Stimulated activated CD4-positive, alpha-beta T cell treated with anti-CD3 and anti-CD28 coated beads, Interleukin-4, amount 100 ng/mL, for 1 hour (primary cell): ENCODE measurements around the gene NR2F1.
"Not testable (repeated sequence)": the region's sequence is repeated elsewhere in the genome, so short reads cannot be mapped to it uniquely, and the experiment has no call there.

Source experiments
- DNase-seq: peaks from one replicate; pipeline ENCODE4 v3.0.0-alpha.2; 2020

Gene NR2F1

GRCh38 chr5:93582677-93583438 lies at the start of gene NR2F1:
Gene NR2F1 (plus strand): TSS chr5:93583222. CDS start chr5:93585024, 1,802 bp downstream.
- DNase-seq = no peak

DNA sequence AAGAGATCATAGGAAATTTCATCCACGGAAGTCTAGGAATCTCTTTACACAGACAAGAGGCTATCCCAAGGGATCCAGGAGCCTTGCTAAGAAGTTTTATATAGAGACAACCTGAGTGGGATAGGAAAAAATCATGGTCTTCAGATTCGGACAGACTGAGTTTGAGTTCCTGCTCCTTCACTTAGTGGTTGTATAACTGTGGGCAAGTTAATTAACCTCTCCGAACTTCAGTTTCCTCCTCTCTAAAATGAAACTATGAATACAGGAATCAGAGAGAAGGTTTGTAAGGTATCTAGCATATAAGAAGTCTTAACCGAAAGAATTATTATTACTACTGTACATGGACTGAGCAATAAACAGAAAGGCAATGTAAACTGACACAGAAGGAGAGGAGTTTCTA lies 37.1 kb upstream of the NR2F1 start:
- no peak for DNase-seq

DNA sequence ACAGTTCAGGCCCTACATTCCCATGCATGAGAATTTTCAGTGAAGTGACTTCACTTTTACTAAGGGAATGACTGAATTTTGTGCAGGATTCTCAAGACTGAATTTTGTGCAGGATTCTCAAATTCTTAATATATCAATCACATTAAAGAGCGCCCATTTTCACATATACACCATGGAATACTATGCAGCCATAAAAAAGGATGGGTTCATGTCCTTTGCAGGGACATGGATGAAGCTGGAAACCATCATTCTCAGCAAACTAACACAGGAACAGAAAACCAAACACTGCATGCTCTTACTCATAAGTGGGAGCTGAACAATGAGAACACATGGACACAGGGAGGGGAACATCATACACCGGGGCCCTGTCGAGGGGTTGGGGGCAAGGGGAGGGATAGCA lies 33.4 kb upstream of the NR2F1 start:
- DNase-seq = not testable (repeated sequence)

DNA sequence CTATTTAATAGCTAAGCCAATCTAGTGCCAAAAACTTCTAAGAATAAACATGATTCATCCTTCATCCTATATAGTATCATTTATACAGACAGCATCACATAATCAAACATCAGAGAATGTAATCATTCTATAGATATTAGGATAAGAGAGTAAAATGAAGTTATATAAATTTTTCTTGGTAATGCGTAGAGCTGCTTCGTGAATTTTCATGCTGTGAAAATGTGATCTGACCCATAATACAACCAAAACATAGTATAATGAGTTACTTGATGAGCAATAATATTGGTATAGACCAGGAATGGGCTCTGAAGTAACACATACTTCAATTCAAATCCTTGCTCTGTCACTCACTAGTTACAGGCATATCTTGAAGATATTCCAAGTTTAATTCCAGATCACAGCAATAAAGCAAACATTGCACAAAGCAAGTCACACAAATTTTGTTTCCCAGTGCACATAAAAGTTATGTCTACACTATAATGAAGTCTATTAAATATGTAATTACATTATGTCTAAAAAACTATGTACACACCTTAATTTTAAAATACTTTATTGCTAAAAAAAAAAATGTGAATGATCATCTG lies 25.9 kb upstream of the NR2F1 start:
- DNase-seq = no peak

- no peak for DNase-seq
Observed at GRCh38 chr5:93566091-93566490, 16.9 kb upstream of the NR2F1 start.

DNA sequence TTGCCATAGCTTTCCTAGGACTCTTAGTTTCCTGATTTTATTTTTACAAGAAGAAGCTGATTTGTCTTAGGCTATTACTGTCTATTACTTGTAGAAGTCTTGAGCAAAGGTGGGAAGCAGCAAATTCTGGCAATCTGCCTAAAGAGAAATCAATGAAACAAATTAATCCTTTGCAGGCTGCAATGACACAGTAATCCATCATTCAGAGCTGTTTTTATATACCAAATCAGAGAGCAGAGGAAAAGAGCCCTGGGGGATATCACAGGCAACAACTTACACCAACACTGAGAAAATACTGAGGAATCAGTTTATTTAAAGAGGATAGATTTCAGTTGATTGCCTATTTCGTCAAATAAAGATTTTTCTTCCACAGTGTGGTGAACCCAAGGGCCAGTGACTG lies 15.6 kb upstream of the NR2F1 start:
- DNase-seq = no peak

DNA sequence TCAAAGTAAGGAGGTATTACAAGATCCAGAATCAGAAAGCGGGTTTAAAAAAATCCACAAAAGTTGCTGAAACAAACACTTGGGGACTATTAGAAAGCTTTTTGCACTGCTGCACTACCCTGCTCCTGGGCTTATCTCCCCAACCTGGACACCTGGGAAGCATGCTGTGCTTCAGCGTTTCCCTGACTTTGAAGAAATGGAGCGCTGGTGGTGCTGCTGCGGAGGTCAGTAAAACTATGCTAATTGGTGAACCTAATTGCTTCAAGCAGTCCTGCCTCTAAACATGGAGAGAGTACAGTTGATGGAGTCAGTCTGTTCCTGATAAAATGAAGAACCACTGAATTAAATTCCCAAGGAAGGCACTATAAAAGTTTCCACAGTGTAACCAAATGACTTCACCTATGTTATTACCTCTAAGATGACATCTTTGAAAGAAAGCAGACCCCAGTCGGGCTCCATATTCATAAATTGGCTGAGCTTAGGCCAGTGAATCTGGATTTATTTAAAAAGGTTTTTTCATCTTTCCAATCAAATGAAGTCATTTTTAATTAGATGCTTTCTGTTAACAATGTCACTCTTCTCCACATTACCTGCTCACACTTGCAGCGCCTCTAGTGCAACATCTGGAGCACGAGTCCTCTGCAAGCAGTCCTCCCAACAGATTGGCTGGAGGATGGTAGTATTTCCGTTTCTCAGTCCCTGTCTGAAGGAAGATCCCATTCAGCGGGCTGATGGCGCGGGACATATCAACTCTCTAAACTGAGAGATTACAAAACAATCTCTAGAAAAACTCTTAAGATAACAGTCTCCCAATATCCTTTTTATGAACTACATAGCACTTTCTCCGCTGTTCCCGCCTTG lies 13.5 kb upstream of the NR2F1 start:
- no peak for DNase-seq

DNA sequence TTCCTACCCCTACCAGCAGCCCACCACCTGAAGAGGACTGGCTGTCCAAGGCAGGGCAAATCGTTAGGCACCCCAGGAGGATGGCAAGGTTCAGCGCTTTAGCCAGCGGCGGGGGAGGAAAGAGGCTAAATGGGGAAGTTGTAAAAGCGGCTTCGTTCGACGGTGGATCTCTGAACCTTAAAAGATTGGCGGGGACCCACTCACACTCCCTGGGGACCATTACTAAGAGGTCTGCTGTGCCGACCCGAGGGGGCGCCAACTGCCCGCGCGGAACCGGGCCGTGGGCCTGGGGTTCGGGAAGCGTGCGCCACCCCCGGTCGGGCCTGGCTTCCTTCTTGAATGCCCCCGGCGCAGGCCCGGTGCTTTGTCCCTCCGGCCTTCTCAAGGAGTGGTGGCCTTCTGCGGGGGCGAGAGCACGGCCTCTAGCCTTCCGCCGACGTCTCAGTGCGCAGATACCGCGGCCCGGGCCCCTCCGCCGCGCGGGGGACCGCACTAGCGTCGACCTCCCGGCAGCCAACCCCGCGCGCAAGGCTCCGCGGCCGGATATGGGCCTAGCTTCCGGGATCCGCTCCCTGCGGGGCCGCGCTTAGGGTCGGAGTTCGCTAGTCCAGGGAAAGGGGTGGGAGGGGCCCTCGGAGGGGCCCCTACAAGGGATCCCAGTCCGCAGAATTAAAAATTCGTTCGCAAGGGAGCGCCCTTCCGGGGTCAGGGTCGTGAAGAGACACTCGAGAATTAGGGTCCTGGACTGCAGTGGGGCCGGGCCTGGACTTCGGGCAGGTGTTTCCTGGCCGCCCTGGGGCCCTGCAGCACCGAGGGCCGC lies 12.5 kb upstream of the NR2F1 start:
- no peak for DNase-seq

DNA sequence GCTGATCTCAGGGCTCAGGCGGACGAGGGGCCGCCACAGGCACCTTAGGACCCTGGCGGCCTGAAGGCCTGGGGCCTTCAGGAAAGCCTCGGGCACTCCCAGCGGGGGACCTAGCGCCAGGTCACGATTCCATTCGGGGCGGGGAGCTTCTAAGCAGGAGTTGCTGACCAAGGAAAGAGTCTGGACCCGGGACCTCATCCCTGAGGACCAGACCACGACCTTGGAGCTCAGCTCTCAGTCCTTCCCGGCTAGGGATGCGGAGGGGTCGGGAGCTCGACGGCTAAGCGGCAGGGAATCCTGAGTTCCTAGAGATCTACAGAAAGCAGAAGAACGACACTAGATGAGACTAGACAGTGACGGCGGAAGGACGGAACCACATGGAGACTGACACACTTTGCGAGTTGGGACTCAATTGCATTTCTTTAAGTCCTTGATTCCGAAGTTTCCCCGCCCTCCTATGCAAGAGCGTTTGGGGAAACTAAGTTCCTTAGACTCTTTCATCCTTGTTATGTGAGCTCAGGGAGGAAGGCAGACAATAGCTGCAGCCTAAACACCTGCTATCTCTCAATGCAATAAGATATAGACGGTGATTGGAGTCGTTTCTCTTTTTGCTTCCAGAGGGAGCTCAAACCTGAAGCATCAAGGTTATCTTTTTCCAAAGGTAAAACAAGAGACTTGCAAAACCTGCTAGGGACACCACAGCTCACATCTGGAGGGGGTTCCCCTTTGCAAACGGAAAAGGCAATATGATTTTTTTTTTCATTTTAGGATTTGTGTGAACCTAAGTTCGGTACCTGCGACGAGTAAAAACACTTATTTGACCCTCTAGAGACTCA lies 11.7 kb upstream of the NR2F1 start:
- no peak for DNase-seq

DNA sequence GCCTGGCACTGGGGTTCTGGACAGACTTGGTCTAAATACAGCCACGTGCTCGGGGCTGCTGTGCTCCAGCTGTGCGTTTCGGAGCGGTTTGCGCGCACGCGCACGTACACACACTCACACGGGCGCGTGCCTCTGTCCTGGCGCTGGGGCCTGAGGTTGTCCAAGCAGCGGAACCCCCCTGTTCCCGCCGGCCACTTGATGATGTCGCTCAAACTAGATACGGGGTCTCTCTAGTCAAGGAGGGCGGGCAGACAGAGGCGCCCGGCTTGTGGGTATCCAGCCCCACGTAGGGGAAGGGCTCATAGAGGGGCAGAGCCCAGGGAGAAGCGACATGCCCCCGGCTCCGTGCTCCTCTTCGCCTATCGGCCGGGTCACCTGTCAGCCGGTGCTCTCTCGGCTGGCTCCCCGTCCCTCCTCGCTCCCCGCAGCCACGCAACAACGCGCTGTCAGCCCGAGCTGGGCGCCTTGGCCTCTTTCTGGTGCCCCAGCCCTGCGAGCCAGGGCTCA lies 10.9 kb upstream of the NR2F1 start:
- DNase-seq = no peak

DNA sequence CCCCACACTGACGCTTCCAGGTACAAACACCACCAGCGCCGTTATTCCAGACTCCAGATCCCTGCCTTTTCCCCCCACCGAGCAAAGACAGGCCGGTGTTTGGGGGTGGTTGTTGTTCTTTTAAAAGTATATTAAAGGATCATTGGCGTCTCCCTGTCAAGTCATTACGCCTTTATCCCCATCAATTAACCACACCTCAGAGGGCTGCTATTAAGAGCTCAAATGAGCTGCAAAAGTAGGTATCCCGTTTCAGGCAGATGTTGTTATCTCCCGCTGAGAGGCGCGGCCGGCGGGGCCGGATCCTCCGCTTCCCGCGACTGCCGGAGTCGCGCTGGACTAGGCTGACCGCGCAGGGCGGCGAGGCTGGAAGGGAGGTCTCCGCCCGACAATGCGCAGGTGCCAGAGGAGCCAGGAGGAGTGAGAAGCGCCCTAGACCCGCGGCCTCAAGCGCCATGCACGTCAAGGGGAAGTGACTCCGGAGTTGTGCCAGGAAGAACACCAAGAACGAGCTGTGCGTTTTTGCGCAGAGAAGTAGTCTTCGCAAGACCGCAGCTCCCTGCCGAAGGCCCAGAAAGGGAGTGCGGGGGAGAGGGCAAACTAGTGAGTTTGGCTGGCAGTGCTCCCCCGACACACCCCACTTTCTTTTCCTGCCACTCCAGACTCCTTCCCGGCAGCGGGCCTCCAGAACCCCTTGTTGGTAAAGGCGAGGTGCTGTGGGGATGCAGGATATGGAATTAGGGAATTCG lies 10.2 kb upstream of the NR2F1 start:
- no peak for DNase-seq

- DNase-seq = no peak
Observed at GRCh38 chr5:93573354-93574351, 9.4 kb upstream of the NR2F1 start.

GRCh38 chr5:93574491-93575305 lies 8.3 kb upstream of the NR2F1 start:
- DNase-seq = no peak

DNA sequence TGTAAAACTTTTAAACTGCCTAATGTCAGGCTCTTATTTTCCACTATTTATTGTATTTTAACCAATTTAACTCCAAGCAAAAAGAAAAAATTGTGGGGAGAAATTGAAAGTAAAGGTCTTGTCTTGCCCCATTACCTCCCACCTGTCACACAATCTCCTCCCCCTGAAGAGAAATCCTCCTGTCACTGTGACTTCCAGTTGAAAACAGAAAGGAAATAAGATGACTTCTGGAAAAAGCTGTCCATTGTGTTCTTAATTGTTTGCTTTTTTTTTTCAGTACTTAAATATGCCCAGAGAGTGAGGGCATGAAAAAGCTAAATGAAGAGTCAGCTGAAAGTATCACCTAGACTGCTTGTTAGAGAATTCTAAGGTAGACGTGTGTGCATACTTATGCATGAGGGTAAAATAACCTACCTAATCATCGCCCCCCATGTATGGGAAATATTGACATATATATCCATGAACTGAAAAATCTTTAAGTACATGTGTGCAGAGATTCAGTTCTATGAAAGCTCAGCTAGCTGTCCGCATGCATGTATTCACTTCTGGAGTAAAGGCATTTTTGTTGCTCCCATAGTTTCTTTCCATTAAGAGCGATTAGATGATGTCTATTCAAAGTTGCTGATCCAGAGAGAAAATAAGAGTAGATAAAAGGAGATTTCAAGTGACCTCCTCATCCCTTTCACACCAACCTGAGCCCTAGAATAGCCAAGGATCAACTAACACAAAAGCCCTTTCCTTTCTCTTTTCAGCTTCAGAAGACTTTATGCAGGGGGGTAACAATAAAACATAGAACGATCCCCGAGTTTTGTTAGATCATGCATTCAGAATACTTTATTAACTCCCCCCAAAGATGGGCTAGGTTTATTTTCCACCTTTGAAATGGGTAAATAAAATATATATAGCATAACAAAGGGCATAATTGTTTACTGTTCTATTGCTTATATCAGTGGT lies 7.3 kb upstream of the NR2F1 start:
- DNase-seq = no peak

DNA sequence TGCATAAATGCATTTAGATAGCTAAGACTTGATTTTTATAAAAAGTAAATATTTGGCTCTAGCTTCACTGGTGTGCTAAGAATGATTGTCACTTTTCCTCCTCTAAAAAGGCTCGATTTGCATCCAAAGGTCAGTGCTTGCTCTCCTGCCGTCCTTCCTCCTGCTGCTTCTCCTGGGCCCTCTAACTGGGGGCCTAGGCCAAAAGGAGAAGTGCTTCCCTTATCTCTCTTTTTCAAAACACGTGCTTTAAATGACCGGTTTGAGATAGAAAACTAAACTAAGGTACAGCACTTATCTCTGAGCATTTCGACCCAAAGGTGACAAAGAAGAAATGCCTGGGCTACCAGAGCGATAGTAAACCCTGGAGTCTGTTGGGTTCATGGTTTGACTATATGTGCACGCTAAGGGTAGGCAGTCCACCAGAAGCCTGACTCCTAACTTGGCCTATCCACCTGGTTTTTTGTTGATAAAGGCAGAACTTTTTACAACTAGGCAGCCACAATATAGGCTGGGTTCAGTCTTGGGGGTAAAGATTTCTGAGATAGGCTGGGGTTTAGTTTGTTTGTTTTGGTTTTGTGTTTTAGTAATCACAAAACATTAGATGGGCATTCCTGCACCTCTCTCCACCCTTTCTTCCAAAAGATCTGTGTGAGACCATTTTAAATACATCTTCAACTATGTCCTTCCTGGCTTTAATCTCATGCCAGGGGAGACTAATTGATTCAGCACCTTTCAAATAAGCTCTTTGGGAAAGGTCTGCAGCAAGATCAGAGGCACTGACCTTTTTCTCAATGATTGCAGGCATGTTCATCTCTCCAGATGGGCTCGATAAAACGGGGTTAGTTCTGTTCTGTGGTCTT lies 5.8 kb upstream of the NR2F1 start:
- no peak for DNase-seq
